Activated CD4-positive, alpha-beta T cell treated with anti-CD3 and anti-CD28 coated beads, Interleukin-2, amount 10 ng/mL, durations not matched to agents 24 days and 14 days (primary cell): Measurements from ENCODE around the gene SLC9A9. TPM values are rescaled to one million over a fixed set of nuclear protein-coding genes. Genes with fewer than 3 reads are reported as not detected.

Experiments
- DNase-seq: peaks from one replicate; pipeline ENCODE4 v3.0.0; 2022
- H3K27ac Mint-ChIP-seq: one replicate; pipeline ENCODE4 v1.8.0; 2022; ENCODE audit warnings: mild to moderate bottlenecking, mixed read lengths
- H3K27me3 Mint-ChIP-seq: one replicate; pipeline ENCODE4 v1.8.0; 2022; ENCODE audit warnings: mixed read lengths
- H3K36me3 Mint-ChIP-seq: one replicate; pipeline ENCODE4 v1.8.0; 2022; ENCODE audit warnings: low read depth, mild to moderate bottlenecking, mixed read lengths
- H3K4me1 Mint-ChIP-seq: one replicate; pipeline ENCODE4 v1.8.0; 2021; ENCODE audit warnings: mixed read lengths
- H3K4me3 Mint-ChIP-seq: one replicate; pipeline ENCODE4 v1.8.0; 2022; ENCODE audit warnings: mild to moderate bottlenecking, moderate library complexity, mixed read lengths
- H3K9me3 Mint-ChIP-seq: one replicate; pipeline ENCODE4 v1.8.0; 2021; ENCODE audit warnings: mixed read lengths
- intact Hi-C: fragments of 100-400 bp; cut with micrococcal nuclease; formaldehyde crosslinking; loops from one replicate; pipeline ENCODE4 v1.15.1; 2023
- total RNA-seq: library from RNA; stranded (reverse); gene quantifications from 2 replicates; pipeline ENCODE4 v1.2.3, GENCODE V29; 2022

Gene SLC9A9
- total RNA-seq, 1 donor from 2014 or later: 1.3 TPM

DNA sequence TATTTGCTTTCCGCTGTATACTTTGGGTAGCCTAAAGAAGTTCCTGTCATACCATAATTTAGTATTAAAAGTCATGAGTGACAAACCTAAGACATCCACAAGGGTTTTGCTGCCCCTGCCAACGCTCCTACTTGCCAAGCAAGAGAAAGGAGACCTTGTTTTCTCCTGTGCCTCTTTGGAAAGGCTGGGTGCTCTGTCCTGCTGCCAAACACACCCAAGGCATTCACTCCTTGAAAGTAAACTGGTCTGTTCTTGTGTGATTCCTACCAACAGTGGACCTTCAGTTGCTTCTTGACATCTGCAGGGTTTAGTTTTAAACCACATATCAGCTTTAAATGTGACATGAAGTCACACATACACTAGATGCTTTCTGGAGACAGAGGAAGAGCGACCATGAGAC lies 295.4 kb downstream of the SLC9A9 start:
- H3K4me3 Mint-ChIP-seq: no peak overlapping the region
- intact Hi-C loops: no loop called here
- peaks cover 20% of the 10 kb centered on the region for H3K9me3 Mint-ChIP-seq
- no peaks in the 10 kb centered on the region for H3K4me1 Mint-ChIP-seq
- H3K36me3 Mint-ChIP-seq: peaks cover 13% of the 10 kb centered on the region
- H3K27ac Mint-ChIP-seq: no peak overlapping the region
- H3K27me3 Mint-ChIP-seq: no peaks in the 10 kb centered on the region
- no peak for DNase-seq

DNA sequence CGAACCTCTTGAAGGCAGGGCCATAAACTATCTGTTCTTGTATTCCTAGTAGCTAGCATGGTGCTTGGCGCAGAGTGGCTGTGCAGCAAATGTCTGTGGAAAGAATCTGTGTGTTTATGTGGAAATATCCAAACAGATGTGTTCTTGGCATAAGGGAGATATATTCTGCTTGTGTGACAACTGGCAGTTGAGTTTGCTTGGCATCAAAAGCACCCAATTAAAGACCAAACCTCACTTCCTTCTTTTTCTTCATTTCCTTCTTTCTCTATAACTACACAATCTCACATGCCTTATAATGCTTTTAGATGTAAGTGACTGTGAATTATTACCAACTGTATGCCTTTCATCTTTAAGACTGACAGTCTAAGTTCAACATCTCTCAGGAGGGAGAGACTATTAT lies 296.5 kb downstream of the SLC9A9 start:
- Mint-ChIP-seq H3K9me3 (peaks cover 13% of the 10 kb centered on the region), H3K27me3 (no peaks in the 10 kb centered on the region), H3K36me3 (peaks cover 11% of the 10 kb centered on the region), H3K4me3 (no peak overlapping the region), H3K4me1 (no peaks in the 10 kb centered on the region), H3K27ac (no peak overlapping the region)
- no peak for DNase-seq
- intact Hi-C loops: no loop called here

GRCh38 chr3:143548861-143549497 lies 299.3 kb downstream of the SLC9A9 start:
- Mint-ChIP-seq H3K4me3 (no peak overlapping the region), H3K27ac (no peak overlapping the region), H3K27me3 (no peaks in the 10 kb centered on the region), H3K4me1 (no peaks in the 10 kb centered on the region), H3K36me3 (peaks cover 11% of the 10 kb centered on the region), H3K9me3 (peaks cover 3% of the 10 kb centered on the region)
- no peak for DNase-seq
- intact Hi-C loops: no loop called here

GRCh38 chr3:143548393-143548792 lies 299.9 kb downstream of the SLC9A9 start:
- H3K27me3 Mint-ChIP-seq: no peaks in the 10 kb centered on the region
- H3K9me3 Mint-ChIP-seq: peaks cover 3% of the 10 kb centered on the region
- no peak for DNase-seq
- H3K4me3 Mint-ChIP-seq: no peak overlapping the region
- intact Hi-C loops: no loop called here
- H3K36me3 Mint-ChIP-seq: peaks cover 11% of the 10 kb centered on the region
- H3K4me1 Mint-ChIP-seq: no peaks in the 10 kb centered on the region
- H3K27ac Mint-ChIP-seq: no peak overlapping the region

DNA sequence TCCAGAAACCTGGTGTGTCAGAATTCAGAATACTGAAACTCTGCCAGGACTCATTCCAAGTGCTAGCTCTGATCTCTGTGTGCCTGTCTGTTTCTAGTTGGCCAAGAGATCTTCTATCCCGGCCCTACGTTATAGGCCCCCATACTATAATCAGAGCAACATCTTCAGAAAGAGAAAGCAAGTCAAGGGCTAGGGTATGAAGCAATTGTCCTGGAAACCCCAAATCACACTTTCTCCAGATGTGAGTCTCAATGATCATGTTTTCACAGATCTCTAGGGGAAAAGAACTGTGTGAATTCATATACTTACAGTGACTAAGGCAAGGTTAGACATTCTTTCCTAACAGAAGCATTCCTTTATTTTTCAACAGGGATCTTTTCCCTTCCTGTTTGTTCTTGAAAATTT lies 309.7 kb downstream of the SLC9A9 start:
- Mint-ChIP-seq H3K27me3 (no peaks in the 10 kb centered on the region), H3K4me3 (no peak overlapping the region), H3K27ac (no peak overlapping the region), H3K4me1 (peaks cover 14% of the 10 kb centered on the region), H3K9me3 (no peaks in the 10 kb centered on the region), H3K36me3 (no peaks in the 10 kb centered on the region)
- DNase-seq: no peak
- intact Hi-C loops: loop anchor here (5.0 kb wide), 2 partner anchors 134 to 416 kb away; no protein-coding TSS in a partner anchor

GRCh38 chr3:143538061-143538460 lies 310.2 kb downstream of the SLC9A9 start:
- Mint-ChIP-seq H3K27ac (no peak overlapping the region), H3K4me3 (no peak overlapping the region), H3K9me3 (no peaks in the 10 kb centered on the region), H3K36me3 (no peaks in the 10 kb centered on the region), H3K4me1 (peaks cover 14% of the 10 kb centered on the region), H3K27me3 (no peaks in the 10 kb centered on the region)
- DNase-seq: no peak
- intact Hi-C loops: loop anchor here (5.0 kb wide), 2 partner anchors 134 to 416 kb away; no protein-coding TSS in a partner anchor

DNA sequence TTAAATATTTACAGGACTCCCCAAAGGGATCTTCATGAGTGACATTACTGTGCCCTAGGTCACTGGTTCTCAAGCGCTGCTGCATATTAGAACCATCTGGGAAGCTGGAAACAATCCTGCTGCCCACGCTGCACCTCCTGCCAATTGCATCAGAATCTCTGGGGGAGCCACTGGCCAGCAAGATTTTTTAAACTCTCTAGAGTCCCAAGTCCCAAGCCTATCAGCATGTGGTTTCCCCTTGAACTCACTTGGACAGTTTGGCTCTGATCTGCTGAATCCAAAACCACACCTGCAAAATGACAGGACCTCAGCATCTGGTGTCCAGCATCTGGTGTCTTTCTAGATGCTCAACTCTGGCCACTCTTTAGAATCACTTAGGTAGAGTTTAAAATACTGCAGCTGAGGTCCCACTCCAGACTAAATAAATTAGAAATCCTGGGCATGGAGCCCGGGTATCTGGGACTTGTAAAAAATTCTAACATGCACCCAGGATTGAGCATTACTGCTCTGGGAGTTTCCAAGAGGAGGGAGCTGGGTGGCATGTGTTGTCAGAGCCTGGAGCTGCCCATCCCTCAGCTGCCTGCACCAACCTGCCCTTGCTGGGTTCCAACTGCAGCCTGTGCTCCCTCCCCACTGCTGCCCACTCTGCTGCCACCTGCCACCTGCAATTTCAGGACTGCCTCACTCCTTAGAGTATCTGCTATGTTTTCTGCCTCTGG lies 311.3 kb downstream of the SLC9A9 start:
- Mint-ChIP-seq H3K27me3 (no peaks in the 10 kb centered on the region), H3K4me3 (no peak overlapping the region), H3K9me3 (no peaks in the 10 kb centered on the region), H3K4me1 (peaks cover 14% of the 10 kb centered on the region), H3K27ac (no peak overlapping the region), H3K36me3 (no peaks in the 10 kb centered on the region)
- no peak for DNase-seq
- intact Hi-C loops: loop anchor here (1.0 to 5.0 kb wide), 6 partner anchors 49 to 476 kb away; no protein-coding TSS in a partner anchor

GRCh38 chr3:143535994-143536784 lies 312.1 kb downstream of the SLC9A9 start:
- Mint-ChIP-seq H3K4me1 (peaks cover 14% of the 10 kb centered on the region), H3K27ac (no peak overlapping the region), H3K36me3 (no peaks in the 10 kb centered on the region), H3K27me3 (no peaks in the 10 kb centered on the region), H3K9me3 (no peaks in the 10 kb centered on the region), H3K4me3 (no peak overlapping the region)
- intact Hi-C loops: loop anchor here (1.0 to 5.0 kb wide), 6 partner anchors 50 to 475 kb away; no protein-coding TSS in a partner anchor
- DNase-seq: peak; percentile 58

DNA sequence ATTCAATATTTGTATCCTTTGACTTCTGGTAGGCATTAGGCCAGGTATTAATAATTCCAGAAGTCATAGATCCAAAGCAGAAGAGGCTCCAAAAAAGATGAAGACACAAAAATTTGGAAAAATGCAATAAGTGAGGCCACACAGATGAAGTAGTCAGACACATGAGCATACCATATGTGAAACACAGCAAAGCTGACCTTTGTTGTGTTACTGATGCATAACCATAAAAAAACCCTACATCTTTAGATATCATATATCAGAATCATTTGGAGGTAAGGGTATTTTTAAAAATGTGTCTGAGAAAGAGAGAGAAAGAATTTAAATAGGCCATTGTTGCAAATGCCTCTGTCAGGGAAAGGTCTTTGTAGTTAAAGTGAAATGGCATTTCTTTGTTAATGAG lies 314.9 kb downstream of the SLC9A9 start:
- intact Hi-C loops: no loop called here
- Mint-ChIP-seq H3K36me3 (no peaks in the 10 kb centered on the region), H3K27me3 (no peaks in the 10 kb centered on the region), H3K4me3 (no peak overlapping the region), H3K27ac (no peak overlapping the region), H3K9me3 (peaks cover 4% of the 10 kb centered on the region), H3K4me1 (peaks cover 16% of the 10 kb centered on the region)
- no peak for DNase-seq

GRCh38 chr3:143532091-143532490 lies 316.2 kb downstream of the SLC9A9 start:
- H3K27me3 Mint-ChIP-seq: no peaks in the 10 kb centered on the region
- H3K4me1 Mint-ChIP-seq: peaks cover 13% of the 10 kb centered on the region
- intact Hi-C loops: no loop called here
- H3K27ac Mint-ChIP-seq: no peak overlapping the region
- no peak overlapping the region for H3K4me3 Mint-ChIP-seq
- DNase-seq: no peak
- H3K36me3 Mint-ChIP-seq: no peaks in the 10 kb centered on the region
- H3K9me3 Mint-ChIP-seq: peaks cover 4% of the 10 kb centered on the region

- peaks cover 4% of the 10 kb centered on the region for H3K9me3 Mint-ChIP-seq
- H3K36me3 Mint-ChIP-seq: no peaks in the 10 kb centered on the region
- no peak for DNase-seq
- intact Hi-C loops: no loop called here
- H3K27ac Mint-ChIP-seq: no peak overlapping the region
- H3K4me3 Mint-ChIP-seq: no peak overlapping the region
- H3K27me3 Mint-ChIP-seq: no peaks in the 10 kb centered on the region
- H3K4me1 Mint-ChIP-seq: peaks cover 9% of the 10 kb centered on the region
Measured at GRCh38 chr3:143531101-143531500, 317.2 kb downstream of the SLC9A9 start.

GRCh38 chr3:143529798-143530197 lies 318.5 kb downstream of the SLC9A9 start:
- no peak for DNase-seq
- H3K9me3 Mint-ChIP-seq: peaks cover 4% of the 10 kb centered on the region
- no peaks in the 10 kb centered on the region for H3K36me3 Mint-ChIP-seq
- no peak overlapping the region for H3K27ac Mint-ChIP-seq
- peaks cover 4% of the 10 kb centered on the region for H3K4me1 Mint-ChIP-seq
- no peaks in the 10 kb centered on the region for H3K27me3 Mint-ChIP-seq
- intact Hi-C loops: no loop called here
- H3K4me3 Mint-ChIP-seq: no peak overlapping the region

DNA sequence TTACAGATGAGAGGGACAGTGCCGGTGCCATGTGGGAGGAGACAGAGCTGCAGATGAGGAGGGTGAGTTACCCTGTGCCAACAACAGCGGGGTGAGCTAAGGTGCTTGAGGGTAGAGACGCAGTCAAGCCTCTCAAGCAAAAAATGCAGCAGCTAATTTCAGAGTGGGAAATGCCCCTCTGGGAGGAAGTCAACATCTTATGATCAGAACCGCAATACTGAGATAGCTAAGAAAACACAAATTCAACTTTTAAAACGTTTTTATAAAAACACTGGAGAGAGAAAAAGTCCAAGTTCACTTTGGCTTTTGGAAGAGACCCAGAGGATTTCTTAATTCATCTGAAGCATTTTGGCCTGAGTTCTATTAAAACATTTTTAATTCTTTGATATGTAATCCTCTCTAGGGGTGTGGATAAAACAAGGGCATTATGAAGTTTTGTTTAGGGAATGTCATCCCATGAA lies 319.2 kb downstream of the SLC9A9 start:
- intact Hi-C loops: no loop called here
- Mint-ChIP-seq H3K4me3 (no peak overlapping the region), H3K27me3 (no peaks in the 10 kb centered on the region), H3K9me3 (peaks cover 4% of the 10 kb centered on the region), H3K4me1 (peaks cover 4% of the 10 kb centered on the region), H3K36me3 (no peaks in the 10 kb centered on the region), H3K27ac (no peak overlapping the region)
- no peak for DNase-seq
